Lower leg skin (tissue), 4 donors: ENCODE measurements around the gene ELMOD1. TPM values are rescaled to one million over a fixed set of nuclear protein-coding genes. Genes with fewer than 3 reads are reported as not detected.
A peak's percentile ranks its signal among the peaks of the same experiment; 100 is the strongest.

Source experiments
- DNase-seq, 2 donors: peaks; one replicate each; pipeline ENCODE4 v3.0.0-alpha.2; 2019; ENCODE audit warnings: low spot score in 2 of 2
- H3K4me3 ChIP-seq: fragments of 200-600 bp; sonication (generic); 2 replicates; pipeline ENCODE4 v1.5.1; 2017; ENCODE audit warnings: mild to moderate bottlenecking, low read depth; ENCODE audit not compliant: poor library complexity, severe bottlenecking
- CTCF ChIP-seq, 3 donors: fragments of 450-650 bp; IDR thresholded peaks; one replicate each; pipeline ENCODE4 v1.5.1; 2016; ENCODE audit warnings: antibody characterized with exemption in 3 of 3, mild to moderate bottlenecking in 3 of 3, moderate library complexity in 2 of 3
- POLR2A ChIP-seq, 2 donors: fragments of 450-650 bp; IDR thresholded peaks; one replicate each; pipeline ENCODE4 v1.6.1; 2016 to 2017; ENCODE audit warnings: antibody characterized with exemption in 2 of 2, mild to moderate bottlenecking in 1 of 2, moderate library complexity in 1 of 2
- WGBS, 2 donors: methylation state at CpG; one replicate each; pipeline ENCODE4 v1.1.5; 2018; 5-methylcytosine and 5-hydroxymethylcytosine counted together
- intact Hi-C: fragments of 100-400 bp; cut with DNase I; formaldehyde crosslinking; loops from one replicate; pipeline ENCODE4 v1.15.0; 2023; ENCODE audit warnings: low total_unique reads
- total RNA-seq, 4 donors: library from RNA; depleted of rRNA; stranded (reverse); fragments of >200 nt; gene quantifications; one replicate each; pipeline ENCODE4 v1.1.0, GENCODE V29; 2016

The ELMOD1 gene
- total RNA-seq, 4 donors from 2014 or later, result 48.2 to 164 (median 72.3) TPM

GRCh38 chr11:107704451-107704850 is 113.5 kb downstream of the ELMOD1 start:
- 68% methylated on average over 3 of the region's 3 CpGs for WGBS, 2 donors
- no peak for DNase-seq
- intact Hi-C loops, result no loop called here
- no peak overlapping the region for H3K4me3 ChIP-seq
- no peak for TF ChIP-seq POLR2A (IDR thresholded peaks at IDR 0.05)
- no peak for TF ChIP-seq CTCF (IDR thresholded peaks at IDR 0.05)

- intact Hi-C loops, result no loop called here
- TF ChIP-seq CTCF (IDR thresholded peaks at IDR 0.05) (no peak), POLR2A (IDR thresholded peaks at IDR 0.05) (no peak)
- DNase-seq, result peak in 1 of 2 donors; percentile 36
- 44 to 47% methylated on average over 2 of the region's 2 CpGs for WGBS, 2 donors
- H3K4me3 ChIP-seq, result no peak overlapping the region
Observed at GRCh38 chr11:107705027-107705426, 114.1 kb downstream of the ELMOD1 start.

GRCh38 chr11:107706531-107706930 is 115.6 kb downstream of the ELMOD1 start:
- no peak for DNase-seq
- no peak for TF ChIP-seq CTCF (IDR thresholded peaks at IDR 0.05)
- no peak for TF ChIP-seq POLR2A (IDR thresholded peaks at IDR 0.05)
- intact Hi-C loops, result no loop called here
- no peak overlapping the region for H3K4me3 ChIP-seq
- 51 to 53% methylated on average over 2 of the region's 2 CpGs for WGBS, 2 donors

GRCh38 chr11:107707215-107707671 is 116.3 kb downstream of the ELMOD1 start:
- intact Hi-C loops, result no loop called here
- H3K4me3 ChIP-seq, result no peak overlapping the region
- TF ChIP-seq POLR2A (IDR thresholded peaks at IDR 0.05), result no peak
- no peak for TF ChIP-seq CTCF (IDR thresholded peaks at IDR 0.05)
- 73 to 78% methylated on average over 3 of the region's 3 CpGs for WGBS, 2 donors
- no peak for DNase-seq

GRCh38 chr11:107707807-107708206 is 116.9 kb downstream of the ELMOD1 start:
- DNase-seq, result no peak
- TF ChIP-seq CTCF (IDR thresholded peaks at IDR 0.05) (no peak), POLR2A (IDR thresholded peaks at IDR 0.05) (no peak)
- H3K4me3 ChIP-seq, result no peak overlapping the region
- intact Hi-C loops, result no loop called here
- WGBS, 2 donors, result 62 to 68% methylated on average over 4 of the region's 4 CpGs

- DNase-seq, result no peak
- H3K4me3 ChIP-seq, result no peak overlapping the region
- intact Hi-C loops, result no loop called here
- TF ChIP-seq CTCF (IDR thresholded peaks at IDR 0.05) (no peak), POLR2A (IDR thresholded peaks at IDR 0.05) (no peak)
- 75 to 76% methylated on average over 3 of the region's 3 CpGs for WGBS, 2 donors
Observed at GRCh38 chr11:107708792-107709191, 117.8 kb downstream of the ELMOD1 start.
